AG10803 (cell line): ENCODE measurements around the gene SREBF2.
A peak's percentile ranks its signal among the peaks of the same experiment; 100 is the strongest.

ENCODE experiments used
- DNase-seq: peaks from one replicate; pipeline ENCODE4 v3.0.0; 2010; ENCODE audit warnings: low read depth
- H3K4me3 ChIP-seq: 2 replicates; pipeline ENCODE4 v1.5.1; 2011; ENCODE audit warnings: mild to moderate bottlenecking, low read length, control low read depth
- CTCF ChIP-seq: conservative IDR thresholded peaks from 2 replicates; pipeline ENCODE4 v1.5.1; 2011; ENCODE audit warnings: mild to moderate bottlenecking, low read length, control low read depth, inconsistent platforms

The SREBF2 gene

GRCh38 chr22:41923595-41924276 is 90.8 kb downstream of the SREBF2 start:
- TF ChIP-seq CTCF, result no peak
- no peak for DNase-seq
- H3K4me3 ChIP-seq, result no peak overlapping the region

- peak; percentile 51 for TF ChIP-seq CTCF
- peak overlapping the region; percentile 17; the same call in 1 of the 2 replicates for H3K4me3 ChIP-seq
- peak; percentile 24 for DNase-seq
These were observed 93.0 kb downstream of the SREBF2 start for GRCh38 chr22:41925783-41926460.

- TF ChIP-seq CTCF, result no peak
- no peak overlapping the region for H3K4me3 ChIP-seq
- DNase-seq, result no peak
These were observed 94.9 kb downstream of the SREBF2 start for GRCh38 chr22:41927813-41928212.

GRCh38 chr22:41928593-41929417 is 95.9 kb downstream of the SREBF2 start:
- no peak overlapping the region for H3K4me3 ChIP-seq
- no peak for DNase-seq
- TF ChIP-seq CTCF, result no peak

- no peak for DNase-seq
- no peak overlapping the region for H3K4me3 ChIP-seq
- TF ChIP-seq CTCF, result no peak
These were observed 96.5 kb downstream of the SREBF2 start for GRCh38 chr22:41929418-41929810.

- no peak for TF ChIP-seq CTCF
- no peak overlapping the region for H3K4me3 ChIP-seq
- DNase-seq, result no peak
These were observed 98.9 kb downstream of the SREBF2 start for GRCh38 chr22:41931701-41932269.
